K562 (cell line): Measurements from ENCODE around the gene ACER3. TPM values are rescaled to one million over a fixed set of nuclear protein-coding genes. Genes with fewer than 3 reads are reported as not detected.

Experiments
- ATAC-seq: fragments of 200-7000 bp; cut with Tn5 transposase; 3 replicates; pipeline ENCODE4 v1.9.1; 2020; ENCODE audit warnings: moderate library complexity
- BruUV-seq: library from RNA; stranded (reverse); fragments of 400-500 nt; replicated peaks from 2 replicates; lab custom pipeline; 2021; lab: Mats Ljungman, UMichigan
- CTCF ChIA-PET: fragments of 300-600 bp; formaldehyde crosslinking; extraction: SDS; loops from one replicate; lab custom pipeline; 2021; ENCODE audit warnings: low intra/inter-chr PET ratio; lab: Yijun Ruan, JAX
- POLR2A ChIA-PET: fragments of 300-600, 350-650 bp; sonication (Branson Sonifier 250); formaldehyde crosslinking; extraction: SDS; loops from one replicate; lab custom pipeline; 2021; ENCODE audit warnings: antibody characterized with exemption, inconsistent platforms; lab: Yijun Ruan, JAX
- DNase-seq, 4 experiments: peaks; one replicate each; pipeline versions ENCODE4 v3.0.0 to v3.0.0-alpha.2; 2011 to 2018; ENCODE audit warnings: low spot score in 3 of 4, mixed read lengths in 3 of 4; ENCODE audit errors: extremely low read depth in 1 of 4
- FAIRE-seq: peaks from 2 replicates; lab custom pipeline; 2011; peaks lifted over from hg19 to GRCh38; lab: Jason Lieb, UNC
- H2AFZ ChIP-seq: 2 replicates; pipeline ENCODE4 v1.6.0; 2011; ENCODE audit warnings: low read depth, low read length, control low read depth, inconsistent platforms
- H3K27ac ChIP-seq: fragments of 200-600 bp; 3 replicates; pipeline ENCODE4 v1.8.0; 2011; ENCODE audit warnings: low read depth, mild to moderate bottlenecking, control low read depth, inconsistent platforms, low read length, moderate library complexity, mixed read lengths; ENCODE audit errors: extremely low read depth
- H3K27me3 ChIP-seq, 2 experiments: fragments of 300-600 bp in 1 of 2; 2 replicates in 1 of 2; 3 replicates in 1 of 2; pipeline versions ENCODE4 v1.6.0 to v1.8.0; 2011; ENCODE audit warnings: inconsistent platforms in 2 of 2, low read length in 2 of 2, mild to moderate bottlenecking in 1 of 2, mixed read lengths in 1 of 2, moderate library complexity in 1 of 2; ENCODE audit not compliant: control insufficient read depth in 2 of 2, insufficient read depth in 2 of 2
- H3K36me3 ChIP-seq: fragments of 300-600 bp; 3 replicates; pipeline ENCODE4 v1.8.0; 2011; ENCODE audit warnings: mild to moderate bottlenecking, low read length, inconsistent platforms; ENCODE audit not compliant: control insufficient read depth, insufficient read depth
- H3K4me1 ChIP-seq, 2 experiments: fragments of 200-600 bp in 1 of 2; replicated peaks in 1 of 2; 2 replicates in 1 of 2; 3 replicates in 1 of 2; pipeline versions ENCODE4 v1.5.1 to v1.8.0; 2011; ENCODE audit warnings: inconsistent platforms in 2 of 2, low read length in 2 of 2, mild to moderate bottlenecking in 1 of 2, mixed read lengths in 1 of 2, moderate library complexity in 1 of 2; ENCODE audit not compliant: control insufficient read depth in 2 of 2, insufficient read depth in 2 of 2
- H3K4me2 ChIP-seq: 2 replicates; pipeline ENCODE4 v1.6.1; 2011; ENCODE audit warnings: low read length, control low read depth, inconsistent platforms, mixed read lengths; ENCODE audit not compliant: insufficient read depth
- H3K4me3 ChIP-seq: fragments of 200-600 bp; sonication (generic), shearing (Covaris generic); 2 replicates; pipeline ENCODE4 v1.5.1; 2016; ENCODE audit warnings: control low read depth, inconsistent platforms
- H3K79me2 ChIP-seq: fragments of 200-600 bp; 3 replicates; pipeline ENCODE4 v1.8.0; 2011; ENCODE audit warnings: low read length, inconsistent platforms; ENCODE audit not compliant: control insufficient read depth, insufficient read depth
- H3K9ac ChIP-seq, 2 experiments: 2 replicates each; pipeline versions ENCODE4 v1.6.0 to v1.6.1; 2011; ENCODE audit warnings: low read depth in 2 of 2, low read length in 2 of 2, control low read depth in 1 of 2, inconsistent platforms in 1 of 2, mild to moderate bottlenecking in 1 of 2, mixed read lengths in 1 of 2; ENCODE audit not compliant: insufficient read depth in 1 of 2
- H3K9me1 ChIP-seq: one replicate; pipeline ENCODE4 v1.6.0; 2011; ENCODE audit warnings: inconsistent platforms, mild to moderate bottlenecking, low read length, moderate library complexity; ENCODE audit not compliant: control insufficient read depth, insufficient read depth
- H3K9me3 ChIP-seq: replicated peaks from 2 replicates; pipeline ENCODE4 v1.5.1; 2011; ENCODE audit warnings: low read depth, low read length, inconsistent platforms; ENCODE audit not compliant: control insufficient read depth, insufficient read depth
- H4K20me1 ChIP-seq: replicated peaks from 2 replicates; pipeline ENCODE4 v1.6.1; 2011; ENCODE audit warnings: low read length, inconsistent platforms, mixed read lengths; ENCODE audit not compliant: control insufficient read depth, insufficient read depth
- CBX8 ChIP-seq: fragments of 200-600 bp; sonication (generic); IDR thresholded peaks from 2 replicates; pipeline ENCODE4 v1.6.1; 2012; ENCODE audit warnings: borderline replicate concordance, mixed run types, low read depth, mild to moderate bottlenecking, moderate library complexity, mixed read lengths, low read length, control low read depth, inconsistent platforms; ENCODE audit not compliant: poor library complexity, severe bottlenecking; ENCODE audit errors: extremely low read depth
- CHD4 ChIP-seq: fragments of 200-600 bp; sonication (generic); IDR thresholded peaks from 3 replicates; pipeline ENCODE4 v1.6.1; 2012; ENCODE audit warnings: low read depth, mild to moderate bottlenecking, mixed read lengths, low read length, inconsistent platforms; ENCODE audit not compliant: insufficient read depth, insufficient replicate concordance, poor library complexity, severe bottlenecking
- IFI16 ChIP-seq: fragments of 250-450 bp; sonication (Bioruptor Pico); IDR thresholded peaks from 2 replicates; pipeline ENCODE4 v2.1.2; 2022; ENCODE audit warnings: mild to moderate bottlenecking, inconsistent platforms
- KLF10 ChIP-seq: fragments of 250-450 bp; sonication (Bioruptor Pico); IDR thresholded peaks from 2 replicates; pipeline ENCODE4 v1.6.1; 2021; ENCODE audit warnings: matching md5 sums
- MCM2 ChIP-seq: fragments of 450-650 bp; IDR thresholded peaks from 2 replicates; pipeline ENCODE4 v1.6.1; 2017; ENCODE audit warnings: low read depth, mild to moderate bottlenecking
- MCM5 ChIP-seq: fragments of 450-650 bp; IDR thresholded peaks from 2 replicates; pipeline ENCODE4 v1.6.1; 2016; ENCODE audit warnings: low read depth
- MTA1 ChIP-seq: fragments of 450-650 bp; IDR thresholded peaks from 2 replicates; pipeline ENCODE4 v1.6.1; 2017; ENCODE audit warnings: borderline replicate concordance
- MTF1 ChIP-seq: fragments of 250-450 bp; sonication (Bioruptor Pico); IDR thresholded peaks from 2 replicates; pipeline ENCODE4 v1.9.0; 2021; ENCODE audit warnings: moderate library complexity, mild to moderate bottlenecking, inconsistent platforms, borderline replicate concordance
- NFIC ChIP-seq: fragments of 450-650 bp; IDR thresholded peaks from 2 replicates; pipeline ENCODE4 v1.6.1; 2017; ENCODE audit warnings: mild to moderate bottlenecking, inconsistent platforms
- PTTG1 ChIP-seq: fragments of 450-650 bp; IDR thresholded peaks from 2 replicates; pipeline ENCODE4 v1.6.1; 2016; ENCODE audit warnings: low read depth, mild to moderate bottlenecking, missing genetic modification characterization, missing compliant biosample characterization
- TAF9B ChIP-seq: fragments of 450-650 bp; IDR thresholded peaks from 2 replicates; pipeline ENCODE4 v1.6.1; 2018; ENCODE audit warnings: mild to moderate bottlenecking; ENCODE audit not compliant: partially characterized antibody
- ZBED1 ChIP-seq: IDR thresholded peaks from 2 replicates; pipeline ENCODE4 v1.6.1; 2014
- ZBTB34 ChIP-seq: fragments of 250-450 bp; sonication (Bioruptor Pico); IDR thresholded peaks from 2 replicates; pipeline ENCODE4 v1.8.0; 2021; ENCODE audit warnings: mild to moderate bottlenecking, moderate library complexity
- ZNF347 ChIP-seq: fragments of 450-650 bp; formaldehyde crosslinking; IDR thresholded peaks from 2 replicates; pipeline ENCODE4 v1.4.0; 2020; ENCODE audit warnings: low read depth, mild to moderate bottlenecking, moderate library complexity
- ZNF445 ChIP-seq: fragments of 250-450 bp; sonication (Bioruptor Pico); IDR thresholded peaks from 2 replicates; pipeline ENCODE4 v1.4.0; 2020; ENCODE audit warnings: low read depth, mild to moderate bottlenecking, moderate library complexity
- whole genome bisulfite sequencing: fragments of 100-300 bp; shearing (Covaris generic); methylation state at CpG from one replicate; pipeline ENCODE4 v1.1.6; 2016; ENCODE audit warnings: low coverage, mixed read lengths; ENCODE audit not compliant: insufficient coverage; ENCODE audit errors: missing lambda C conversion rate; 5-methylcytosine and 5-hydroxymethylcytosine counted together
- in situ Hi-C: fragments of 300-500 bp; cut with MboI; formaldehyde crosslinking; loops from 4 replicates; pipeline ENCODE4 v1.15.0; 2018; ENCODE audit warnings: inconsistent platforms, mixed read lengths
- intact Hi-C: fragments of 100-400 bp; cut with micrococcal nuclease; formaldehyde crosslinking; loops from 2 replicates; pipeline ENCODE4 v1.14.2; 2022
- polyA plus RNA-seq, 8 experiments: library from polyadenylated mRNA; depleted of rRNA in 4 of 8; stranded (reverse) in 5 of 8; unstranded in 3 of 8; fragments of >200 nt; fragmentation: Nextera tagmentation in 2 of 8; fragmentation: Illumina TruSeq in 1 of 8; extraction: Ambion mirVana in 2 of 8; extraction: Trizol in 1 of 8; gene quantifications; 2 replicates each; pipeline versions ENCODE4 v1.2.1 to v1.2.3, GENCODE V29; 2011 to 2014; ENCODE audit warnings: inconsistent platforms in 1 of 8, missing spikeins in 1 of 8
- total RNA-seq, 7 experiments: library from RNA; depleted of rRNA in 6 of 7; stranded (reverse); fragments of >200 nt in 6 of 7; fragmentation: Illumina TruSeq in 2 of 7; extraction: Trizol in 2 of 7; gene quantifications; 2 replicates each; pipeline versions ENCODE4 v1.2.1 to v1.2.3, GENCODE V29; 2011 to 2021; ENCODE audit warnings: low replicate concordance in 1 of 7

The ACER3 gene
- total and polyA plus RNA-seq, 9 of the 15 experiments (the other 6 are each of a cell fraction or from before 2014, with no cell fraction given) = 2.0 to 23.8 (median 9.5) TPM

- Histone ChIP-seq H3K36me3 (no peaks in the 10 kb centered on the region; the same call in 2 of the 3 replicates), H3K4me3 (no peak overlapping the region), H4K20me1 (no peaks in the 10 kb centered on the region), H3K4me2 (no peak overlapping the region), H3K79me2 (no peaks in the 10 kb centered on the region), H3K27me3 (peaks cover 8% of the 10 kb centered on the region in 2 experiments; a peak in 4 of 5 replicates), H3K4me1 (peaks cover 3 to 4% of the 10 kb centered on the region in 2 experiments; a peak in 2 of 5 replicates), H2AFZ (no peak overlapping the region), H3K9ac (no peak overlapping the region), H3K27ac (no peak overlapping the region), H3K9me3 (no peaks in the 10 kb centered on the region), H3K9me1 (no peaks in the 10 kb centered on the region)
- no peak for FAIRE-seq
- no peak for DNase-seq
- in situ Hi-C loops (no loop called here), intact Hi-C loops (no loop called here)
- CTCF ChIA-PET = no interaction called here
- POLR2A ChIA-PET = interaction anchor here (2.6 kb wide), 1 partner anchor 10 kb away, joined by 17 read pairs; no protein-coding TSS in a partner anchor
- no TSS peak for BruUV-seq
- no peak for TF ChIP-seq MCM5
- TF ChIP-seq NFIC = no peak
- TF ChIP-seq ZNF445 (CRISPR knock-in tag) = no peak
- no peak for TF ChIP-seq MCM2
- no peak for TF ChIP-seq ZBED1
- no peak for TF ChIP-seq MTA1
- WGBS = 72% methylated on average over 3 of the region's 3 CpGs
- ATAC-seq = no peak
These were observed 165.5 kb downstream of the ACER3 start for GRCh38 chr11:77026221-77026620.

- H4K20me1 ChIP-seq = no peaks in the 10 kb centered on the region
- ATAC-seq (no peak), FAIRE-seq (no peak), DNase-seq (no peak)
- CTCF ChIA-PET = no interaction called here
- no peaks in the 10 kb centered on the region; the same call in 2 of the 3 replicates for H3K36me3 ChIP-seq
- H3K9me1 ChIP-seq = no peaks in the 10 kb centered on the region
- 54% methylated on average over 2 of the region's 2 CpGs for WGBS
- POLR2A ChIA-PET = interaction anchor here (2.6 kb wide), 1 partner anchor 10 kb away, joined by 17 read pairs; no protein-coding TSS in a partner anchor
- in situ Hi-C loops (no loop called here), intact Hi-C loops (no loop called here)
- no peak overlapping the region for H3K4me2 ChIP-seq
- H3K27me3 ChIP-seq = peaks cover 8% of the 10 kb centered on the region in 2 experiments; a peak in 4 of 5 replicates
- no peak overlapping the region for H3K27ac ChIP-seq
- no peaks in the 10 kb centered on the region for H3K9me3 ChIP-seq
- no TSS peak for BruUV-seq
- H3K4me1 ChIP-seq = peaks cover 3 to 4% of the 10 kb centered on the region in 2 experiments; a peak in 2 of 5 replicates
- H3K4me3 ChIP-seq = no peak overlapping the region
- no peaks in the 10 kb centered on the region for H3K79me2 ChIP-seq
- H2AFZ ChIP-seq = no peak overlapping the region
- H3K9ac ChIP-seq = no peak overlapping the region
- TF ChIP-seq MTF1 (CRISPR knock-in tag) = no peak
- no peak for TF ChIP-seq IFI16 (CRISPR knock-in tag)
- no peak for TF ChIP-seq KLF10
- no peak for TF ChIP-seq TAF9B
- TF ChIP-seq CBX8 = no peak
- no peak for TF ChIP-seq CHD4
- TF ChIP-seq PTTG1 (tag) = no peak
- TF ChIP-seq ZNF347 = no peak
- TF ChIP-seq ZBTB34 (CRISPR knock-in tag) = no peak
These were observed 166.0 kb downstream of the ACER3 start for GRCh38 chr11:77026743-77027142.
